Left lung (tissue), 10 donors: ENCODE measurements around the gene DBN1. TPM values are rescaled to one million over a fixed set of nuclear protein-coding genes. Genes with fewer than 3 reads are reported as not detected.

Experiments
- ATAC-seq: fragments of 200-7000 bp; cut with Tn5 transposase; one replicate; pipeline ENCODE4 v1.9.1; 2020; ENCODE audit warnings: moderate library complexity
- DNase-seq, 4 donors: peaks; one replicate each; pipeline ENCODE4 v3.0.0-alpha.2; 2013 to 2020
- H3K27ac ChIP-seq, 2 donors: fragments of 200-600 bp; sonication (generic) in 1 of 2; one replicate each; pipeline versions ENCODE4 v1.5.0 to v1.8.0; 2020 to 2021
- H3K27me3 ChIP-seq, 2 donors: fragments of 200-600 bp; sonication (generic) in 1 of 2; one replicate each; pipeline versions ENCODE4 v1.5.0 to v1.8.0; 2020 to 2021
- H3K36me3 ChIP-seq, 2 donors: fragments of 200-600 bp; sonication (generic) in 1 of 2; one replicate each; pipeline versions ENCODE4 v1.5.0 to v1.8.0; 2020 to 2021
- H3K4me1 ChIP-seq, 2 donors: fragments of 200-600 bp; one replicate each; pipeline ENCODE4 v1.8.0; 2021
- H3K4me3 ChIP-seq, 2 donors: fragments of 200-600 bp; sonication (generic) in 1 of 2; one replicate each; pipeline versions ENCODE4 v1.5.0 to v1.8.0; 2020 to 2021; ENCODE audit warnings: mild to moderate bottlenecking in 1 of 2
- H3K9me3 ChIP-seq, 2 donors: fragments of 200-600 bp; sonication (generic) in 1 of 2; one replicate each; pipeline versions ENCODE4 v1.5.0 to v1.8.0; 2020 to 2021
- intact Hi-C, 2 donors: fragments of 100-400 bp; cut with DNase I; formaldehyde crosslinking; loops; one replicate each; pipeline versions ENCODE4 v1.11.2 to v1.14.2; 2022
- polyA plus RNA-seq, 6 donors: library from polyadenylated mRNA; unstranded; fragments of 120-200 nt; gene quantifications; one replicate each; pipeline ENCODE4 v1.2.1, GENCODE V29; 2013; ENCODE audit not compliant: insufficient read length in 6 of 6
- total RNA-seq, 2 donors: library from RNA; stranded (reverse); fragmentation: NEBNext Ultra II Directional; extraction: Animal tissue kit (Norgen Biotek cat#: 25700); gene quantifications; one replicate each; pipeline ENCODE4 v1.2.1, GENCODE V29; 2021
- TF ChIP-seq, protein P1 (sequence below), 2 donors: fragments of 200-600 bp; sonication (generic) in 1 of 2; IDR thresholded peaks; one replicate each; pipeline versions ENCODE4 v1.5.0 to v1.8.0; 2021; ENCODE audit warnings: antibody characterized with exemption in 2 of 2
- donor health status: DM: no; HTN: yes; CAD: no.
- donor health status: DM: no; HTN: no; CAD: no.

Gene DBN1
- total and polyA plus RNA-seq, 8 donors: 43.2 to 207 (median 148) TPM

DNA sequence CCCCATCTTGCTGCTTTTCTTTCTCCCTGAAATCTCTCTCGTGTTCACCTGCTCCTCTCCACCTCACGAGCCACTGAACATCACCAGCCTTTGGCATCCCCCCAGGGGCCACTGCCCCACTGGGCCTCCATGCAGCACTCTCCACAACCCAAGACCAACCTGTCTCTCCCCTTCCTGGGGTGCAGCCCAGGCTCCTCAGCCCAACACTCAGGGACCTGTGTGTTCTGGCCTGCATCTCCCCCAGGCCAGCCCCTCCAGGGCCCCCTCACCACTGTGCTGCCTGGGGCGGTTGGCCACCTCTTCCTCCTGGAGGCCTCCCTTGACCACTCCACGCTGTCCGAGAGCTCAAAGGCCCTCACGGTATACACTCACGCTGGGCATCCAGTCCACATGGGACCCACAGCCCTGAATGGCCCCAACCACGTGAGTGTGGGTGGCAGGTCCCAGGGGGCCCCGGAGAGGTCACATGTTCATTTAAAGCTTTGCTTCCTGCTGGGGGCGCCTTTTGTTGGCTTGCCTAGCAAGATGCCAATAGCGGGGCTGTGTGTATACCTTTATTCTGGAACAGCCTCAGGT lies 36.6 kb upstream of the DBN1 start:
- H3K4me1 ChIP-seq: peaks cover 0 to 50% of the 10 kb centered on the region in 2 donors
- peak overlapping the region in 1 of 2 donors; percentile 75 for H3K4me3 ChIP-seq
- H3K36me3 ChIP-seq: peaks cover 0 to 83% of the 10 kb centered on the region in 2 donors
- DNase-seq: peak in 1 of 4 donors; percentile 74
- TF ChIP-seq, protein P1, sequence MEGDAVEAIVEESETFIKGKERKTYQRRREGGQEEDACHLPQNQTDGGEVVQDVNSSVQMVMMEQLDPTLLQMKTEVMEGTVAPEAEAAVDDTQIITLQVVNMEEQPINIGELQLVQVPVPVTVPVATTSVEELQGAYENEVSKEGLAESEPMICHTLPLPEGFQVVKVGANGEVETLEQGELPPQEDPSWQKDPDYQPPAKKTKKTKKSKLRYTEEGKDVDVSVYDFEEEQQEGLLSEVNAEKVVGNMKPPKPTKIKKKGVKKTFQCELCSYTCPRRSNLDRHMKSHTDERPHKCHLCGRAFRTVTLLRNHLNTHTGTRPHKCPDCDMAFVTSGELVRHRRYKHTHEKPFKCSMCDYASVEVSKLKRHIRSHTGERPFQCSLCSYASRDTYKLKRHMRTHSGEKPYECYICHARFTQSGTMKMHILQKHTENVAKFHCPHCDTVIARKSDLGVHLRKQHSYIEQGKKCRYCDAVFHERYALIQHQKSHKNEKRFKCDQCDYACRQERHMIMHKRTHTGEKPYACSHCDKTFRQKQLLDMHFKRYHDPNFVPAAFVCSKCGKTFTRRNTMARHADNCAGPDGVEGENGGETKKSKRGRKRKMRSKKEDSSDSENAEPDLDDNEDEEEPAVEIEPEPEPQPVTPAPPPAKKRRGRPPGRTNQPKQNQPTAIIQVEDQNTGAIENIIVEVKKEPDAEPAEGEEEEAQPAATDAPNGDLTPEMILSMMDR (IDR thresholded peaks at IDR 0.05): no peak
- intact Hi-C loops: no loop called here
- peak; percentile 21 for ATAC-seq
- H3K9me3 ChIP-seq: no peaks in the 10 kb centered on the region
- no peaks in the 10 kb centered on the region for H3K27me3 ChIP-seq
- H3K27ac ChIP-seq: peak overlapping the region; percentile 74 to 98

DNA sequence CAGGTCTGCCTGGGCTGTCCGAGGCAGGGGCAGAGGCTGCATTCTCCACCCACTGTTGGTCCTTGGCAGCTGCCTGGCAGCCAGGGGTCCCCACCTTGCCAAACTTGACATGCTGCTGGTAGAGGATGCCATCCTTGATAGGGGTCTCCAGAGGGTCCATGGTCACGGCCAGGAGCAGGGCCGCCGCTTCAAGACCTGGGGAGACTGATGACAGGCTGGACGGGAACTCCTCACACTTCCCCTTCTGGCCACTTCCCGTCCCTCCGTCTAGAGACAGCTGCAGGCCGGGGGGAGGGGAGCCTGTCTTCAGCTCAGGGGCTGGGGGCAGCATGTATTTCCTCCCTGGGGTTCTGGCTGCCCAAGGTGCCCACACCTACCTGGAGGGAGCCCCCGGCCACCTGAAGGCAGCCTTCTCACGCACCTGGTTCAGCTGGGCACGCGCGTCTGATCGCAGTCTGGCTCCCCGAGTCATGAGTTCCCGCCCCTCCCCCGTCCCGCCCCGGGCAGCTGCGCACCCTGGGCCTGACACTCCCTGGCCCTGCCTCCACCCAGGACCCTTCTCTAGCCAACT lies 36.0 kb upstream of the DBN1 start, which contains the start of gene DOK3:
Gene DOK3, minus strand, starts transcription at position 446 of the 571 bp plus-strand sequence. Its CDS starts 286 bp downstream, at position 160.
- Histone ChIP-seq H3K4me3 (peak within 1 kb of the TSS; percentile 21 to 75), H3K36me3 (peaks cover 0 to 83% of the 10 kb centered on the region in 2 donors), H3K4me1 (peaks cover 0 to 48% of the 10 kb centered on the region in 2 donors), H3K27ac (peak within 1 kb of the TSS; percentile 74 to 98), H3K27me3 (no peaks in the 10 kb centered on the region), H3K9me3 (no peaks in the 10 kb centered on the region)
- intact Hi-C loops: no loop called here
- TF ChIP-seq, protein P1 (IDR thresholded peaks at IDR 0.05): no peak
- DNase-seq (peak in 2 of 4 donors; percentile 74 to 91), ATAC-seq (peak; percentile 57)

DNA sequence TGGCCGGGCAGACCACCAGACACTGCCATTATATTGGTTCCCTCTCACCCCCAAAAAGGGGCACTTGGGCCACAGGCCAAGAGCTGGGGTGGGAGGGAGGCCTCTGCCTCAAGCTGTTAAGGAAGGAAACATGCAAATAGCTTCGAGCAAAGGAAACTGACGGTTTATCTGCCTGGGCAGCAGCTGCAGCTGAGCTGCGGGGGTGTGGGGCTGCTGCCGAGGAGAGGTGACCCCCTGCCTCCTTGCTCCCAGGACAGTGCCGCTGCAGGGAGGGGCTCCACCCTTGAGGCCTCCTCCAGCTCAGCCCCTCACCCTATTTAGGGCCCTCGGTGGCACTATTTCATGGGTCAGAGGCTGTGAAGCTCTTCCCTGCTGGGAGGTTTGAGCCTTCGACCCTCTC lies 35.4 kb upstream of the DBN1 start:
- DNase-seq (peak in 1 of 4 donors; percentile 76), ATAC-seq (no peak)
- H3K27ac ChIP-seq: peak overlapping the region; percentile 74 to 98
- intact Hi-C loops: no loop called here
- H3K4me1 ChIP-seq: peaks cover 0 to 46% of the 10 kb centered on the region in 2 donors
- no peaks in the 10 kb centered on the region for H3K9me3 ChIP-seq
- TF ChIP-seq, protein P1 (IDR thresholded peaks at IDR 0.05): no peak
- no peaks in the 10 kb centered on the region for H3K27me3 ChIP-seq
- H3K4me3 ChIP-seq: peak overlapping the region; percentile 21 to 75
- peaks cover 0 to 83% of the 10 kb centered on the region in 2 donors for H3K36me3 ChIP-seq

DNA sequence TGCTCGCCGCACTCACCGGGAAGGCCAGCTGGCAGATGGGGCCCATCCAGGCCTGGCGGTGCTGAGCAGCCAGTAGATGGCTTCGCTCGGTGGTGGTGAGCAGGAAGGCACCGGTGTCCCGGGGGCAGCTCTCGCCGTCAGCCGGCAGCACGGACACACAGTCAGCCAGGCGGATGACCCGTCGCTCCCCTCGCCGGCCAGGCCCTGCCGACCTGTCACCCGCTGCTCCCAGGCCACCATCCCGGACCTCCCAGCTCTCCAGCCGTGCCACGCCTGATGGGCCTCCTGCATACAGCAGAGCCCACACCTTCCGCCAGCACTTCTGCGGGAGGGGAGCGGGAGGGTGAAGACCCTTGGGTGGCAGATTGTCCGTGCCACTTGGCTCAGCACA lies 34.8 kb upstream of the DBN1 start:
- Histone ChIP-seq H3K27me3 (no peaks in the 10 kb centered on the region), H3K4me3 (peak overlapping the region; percentile 5 to 75), H3K9me3 (no peaks in the 10 kb centered on the region), H3K27ac (peak overlapping the region; percentile 7 to 98), H3K36me3 (peaks cover 0 to 83% of the 10 kb centered on the region in 2 donors), H3K4me1 (peaks cover 0 to 46% of the 10 kb centered on the region in 2 donors)
- DNase-seq (peak in 1 of 4 donors; percentile 86), ATAC-seq (no peak)
- TF ChIP-seq, protein P1 (IDR thresholded peaks at IDR 0.05): no peak
- intact Hi-C loops: no loop called here

DNA sequence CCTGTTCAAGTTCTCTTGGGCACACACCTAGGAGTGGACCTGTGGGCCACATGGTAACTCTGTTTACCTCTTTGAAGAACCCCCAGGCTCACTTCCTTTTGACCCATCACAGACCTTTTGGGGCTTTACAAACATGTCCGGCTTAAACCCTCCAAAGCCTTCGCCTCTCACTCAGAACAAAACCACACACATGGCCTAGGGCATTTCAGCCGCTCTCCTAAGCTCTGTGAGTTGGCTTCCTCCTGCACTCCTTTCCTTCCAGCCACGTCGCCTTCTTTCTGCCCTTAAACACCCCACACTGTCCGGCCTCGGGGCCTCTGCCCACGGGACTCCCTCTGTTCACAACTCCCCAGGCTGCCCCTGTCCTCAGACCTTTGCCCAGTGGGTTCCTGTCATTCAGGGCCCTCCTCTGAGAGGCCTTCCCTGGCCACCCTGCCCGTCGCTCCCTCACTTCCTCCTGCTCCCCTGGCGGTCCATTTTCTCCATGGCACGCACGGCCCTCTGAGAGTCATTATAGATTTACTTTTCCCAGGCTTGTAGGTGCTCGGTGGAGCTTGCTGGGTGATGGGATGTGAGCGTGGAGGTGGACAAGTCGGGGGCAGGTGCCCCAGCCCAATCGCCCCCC lies 34.3 kb upstream of the DBN1 start:
- no peaks in the 10 kb centered on the region for H3K9me3 ChIP-seq
- peak overlapping the region; percentile 7 to 98 for H3K27ac ChIP-seq
- TF ChIP-seq, protein P1 (IDR thresholded peaks at IDR 0.05): peak in 1 of 2 donors; percentile 24
- H3K4me3 ChIP-seq: peak overlapping the region; percentile 5 to 75
- DNase-seq (peak in 1 of 4 donors; percentile 84), ATAC-seq (no peak)
- no peaks in the 10 kb centered on the region for H3K27me3 ChIP-seq
- peaks cover 0 to 83% of the 10 kb centered on the region in 2 donors for H3K36me3 ChIP-seq
- peaks cover 0 to 46% of the 10 kb centered on the region in 2 donors for H3K4me1 ChIP-seq
- intact Hi-C loops: no loop called here
